CD14-positive monocyte (primary cell): ENCODE measurements around the gene FAF1. TPM values are rescaled to one million over a fixed set of nuclear protein-coding genes. Genes with fewer than 3 reads are reported as not detected.

ENCODE experiments used
- DNase-seq, 3 donors: peaks; one replicate each; pipeline ENCODE4 v3.0.0-alpha.2; 2011 to 2022
- H2AFZ ChIP-seq: 2 replicates; pipeline ENCODE4 v1.6.0; 2012; ENCODE audit warnings: mild to moderate bottlenecking, low read depth, low read length, inconsistent platforms; ENCODE audit not compliant: insufficient read depth, poor library complexity, severe bottlenecking
- H3K27ac ChIP-seq, 2 donors: 1 replicate in 1 of 2; 2 replicates in 1 of 2; pipeline ENCODE4 v1.5.1; 2012 to 2013; ENCODE audit warnings: low read length in 2 of 2, control low read depth in 1 of 2, inconsistent platforms in 1 of 2, low read depth in 1 of 2, mild to moderate bottlenecking in 1 of 2
- H3K27me3 ChIP-seq, 2 donors: one replicate each; pipeline versions ENCODE4 v1.6.0 to v1.6.1; 2011 to 2013; ENCODE audit warnings: low read length in 2 of 2; ENCODE audit not compliant: control insufficient read depth in 2 of 2, insufficient read depth in 2 of 2
- H3K36me3 ChIP-seq, 2 donors: replicated peaks in 1 of 2; 1 replicate in 1 of 2; 2 replicates in 1 of 2; pipeline versions ENCODE4 v1.5.1 to v1.6.1; 2012 to 2013; ENCODE audit warnings: low read length in 2 of 2, control low read depth in 1 of 2, inconsistent platforms in 1 of 2, mild to moderate bottlenecking in 1 of 2; ENCODE audit not compliant: insufficient read depth in 2 of 2, control insufficient read depth in 1 of 2
- H3K4me1 ChIP-seq, 2 donors: 1 replicate in 1 of 2; 2 replicates in 1 of 2; pipeline versions ENCODE4 v1.5.1 to v1.6.1; 2012 to 2013; ENCODE audit warnings: low read length in 2 of 2, control low read depth in 1 of 2, inconsistent platforms in 1 of 2, mild to moderate bottlenecking in 1 of 2, moderate library complexity in 1 of 2; ENCODE audit not compliant: insufficient read depth in 2 of 2, control insufficient read depth in 1 of 2
- H3K4me2 ChIP-seq: replicated peaks from 2 replicates; pipeline ENCODE3; 2012; ENCODE audit warnings: low read length, moderate library complexity, mild to moderate bottlenecking; ENCODE audit not compliant: poor library complexity, severe bottlenecking; ENCODE audit errors: extremely low read depth
- H3K4me3 ChIP-seq, 3 experiments: fragments of 200-600 bp in 1 of 3; sonication (generic) in 1 of 3; replicated peaks in 1 of 3; 1 replicate in 2 of 3; 2 replicates in 1 of 3; pipeline ENCODE4 v1.5.1; 2011 to 2013; ENCODE audit warnings: low read length in 3 of 3, mild to moderate bottlenecking in 3 of 3, control low read depth in 2 of 3, low read depth in 2 of 3, inconsistent platforms in 1 of 3, moderate library complexity in 1 of 3
- H3K79me2 ChIP-seq: 2 replicates; pipeline ENCODE4 v1.6.0; 2012; ENCODE audit warnings: mild to moderate bottlenecking, control low read depth, inconsistent platforms, low read length, moderate library complexity; ENCODE audit not compliant: insufficient read depth
- H3K9ac ChIP-seq: 2 replicates; pipeline ENCODE4 v1.6.0; 2017; ENCODE audit warnings: low read length, mild to moderate bottlenecking; ENCODE audit not compliant: insufficient read depth, poor library complexity, severe bottlenecking
- H3K9me3 ChIP-seq, 2 donors: replicated peaks in 1 of 2; 1 replicate in 1 of 2; 2 replicates in 1 of 2; pipeline versions ENCODE4 v1.5.1 to v1.6.1; 2012 to 2013; ENCODE audit warnings: low read length in 2 of 2, control low read depth in 1 of 2; ENCODE audit not compliant: control insufficient read depth in 1 of 2, insufficient read depth in 1 of 2
- H4K20me1 ChIP-seq: 2 replicates; pipeline ENCODE4 v1.6.0; 2012; ENCODE audit warnings: mild to moderate bottlenecking, low read length, control low read depth, moderate library complexity; ENCODE audit not compliant: insufficient read depth
- H3K27ac Mint-ChIP-seq, 7 donors: one replicate each; pipeline ENCODE4 v1.8.0; 2020; ENCODE audit warnings: mild to moderate bottlenecking in 7 of 7, mixed read lengths in 7 of 7, moderate library complexity in 6 of 7, inconsistent platforms in 2 of 7
- H3K27me3 Mint-ChIP-seq, 3 donors: one replicate each; pipeline ENCODE4 v1.8.0; 2021 to 2022; ENCODE audit warnings: low read depth in 3 of 3, mild to moderate bottlenecking in 3 of 3, mixed read lengths in 3 of 3, moderate library complexity in 3 of 3, inconsistent platforms in 1 of 3
- H3K36me3 Mint-ChIP-seq, 2 donors: one replicate each; pipeline ENCODE4 v1.8.0; 2020; ENCODE audit warnings: mixed read lengths in 2 of 2, inconsistent platforms in 1 of 2, mild to moderate bottlenecking in 1 of 2
- H3K4me1 Mint-ChIP-seq: one replicate; pipeline ENCODE4 v1.8.0; 2020; ENCODE audit warnings: mild to moderate bottlenecking, mixed read lengths
- H3K4me3 Mint-ChIP-seq, 2 donors: one replicate each; pipeline ENCODE4 v1.8.0; 2020; ENCODE audit warnings: mild to moderate bottlenecking in 2 of 2, mixed read lengths in 2 of 2, moderate library complexity in 1 of 2
- H3K9me3 Mint-ChIP-seq, 7 donors: one replicate each; pipeline ENCODE4 v1.8.0; 2020 to 2022; ENCODE audit warnings: mixed read lengths in 7 of 7, mild to moderate bottlenecking in 6 of 7, moderate library complexity in 6 of 7, inconsistent platforms in 2 of 7
- WGBS: methylation state at CpG from one replicate; pipeline ENCODE4 v1.1.5; 2013; ENCODE audit warnings: missing lambda C conversion rate; ENCODE audit not compliant: insufficient coverage; 5-methylcytosine and 5-hydroxymethylcytosine counted together
- intact Hi-C, 2 donors: fragments of 100-400 bp; cut with micrococcal nuclease; formaldehyde crosslinking; loops; one replicate each; pipeline versions ENCODE4 v1.15.0 to v1.15.1; 2023
- polyA plus RNA-seq, 3 donors: library from polyadenylated mRNA; depleted of rRNA in 1 of 3; unstranded in 2 of 3; stranded (reverse) in 1 of 3; fragments of 300-500 nt in 2 of 3; fragments of >200 nt in 1 of 3; fragmentation: Illumina TruSeq in 2 of 3; gene quantifications; 1 replicate in 2 of 3; 2 replicates in 1 of 3; pipeline ENCODE4 v1.2.3, GENCODE V29; 2012 to 2021
- TF ChIP-seq, protein P1 (sequence below): fragments of 200-600 bp; IDR thresholded peaks from one replicate; pipeline ENCODE4 v1.8.0; 2022; ENCODE audit warnings: antibody characterized with exemption, mild to moderate bottlenecking

FAF1 gene
- polyA plus RNA-seq, 3 donors, result 11.4 to 29.6 (median 16.9) TPM

DNA sequence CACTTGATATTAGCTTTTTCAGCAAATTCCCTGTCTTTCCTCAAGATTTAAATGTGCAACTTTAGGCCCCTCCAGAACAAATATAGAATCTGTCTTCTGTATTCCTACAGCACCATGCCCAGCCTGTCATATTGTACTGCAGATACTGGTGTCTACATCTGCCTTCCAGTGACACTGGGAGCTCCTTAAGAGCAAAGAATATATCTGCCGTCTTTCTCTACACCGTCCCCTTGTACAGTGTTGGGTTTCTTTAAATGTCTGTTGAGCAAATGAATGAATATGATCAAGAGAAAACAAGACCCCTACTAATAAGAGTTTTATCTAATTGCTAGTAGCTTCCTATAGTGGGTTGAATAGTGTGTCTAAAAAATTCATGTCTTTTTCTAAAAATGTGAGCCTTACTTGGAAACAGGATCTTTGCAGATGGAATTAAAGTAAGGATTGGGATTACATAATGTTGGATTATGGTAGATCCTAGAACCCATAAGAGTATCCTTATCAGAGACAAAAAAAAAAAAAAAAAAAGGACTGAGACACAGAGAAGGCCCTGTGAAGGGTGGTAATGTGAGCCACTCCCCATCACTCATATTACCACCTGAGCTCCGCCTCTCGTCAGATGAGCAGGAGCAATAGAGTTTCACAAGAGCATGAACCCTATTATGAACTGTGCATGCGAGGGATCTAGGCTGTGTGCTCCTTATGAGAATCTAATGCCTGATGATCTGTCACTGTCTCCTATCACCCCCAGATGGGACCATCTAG lies 128.6 kb downstream of the FAF1 start:
- no peak overlapping the region for H3K27ac ChIP-seq
- Mint-ChIP-seq H3K27me3 (no peaks in the 10 kb centered on the region), H3K9me3 (peaks cover 11 to 25% (median 16%) of the 10 kb centered on the region in 7 donors), H3K4me1 (peaks cover 3% of the 10 kb centered on the region), H3K27ac (no peak overlapping the region), H3K4me3 (no peak overlapping the region), H3K36me3 (peaks cover 14 to 28% of the 10 kb centered on the region in 2 donors)
- no peak overlapping the region for H3K9ac ChIP-seq
- DNase-seq, result no peak
- TF ChIP-seq, protein P1, sequence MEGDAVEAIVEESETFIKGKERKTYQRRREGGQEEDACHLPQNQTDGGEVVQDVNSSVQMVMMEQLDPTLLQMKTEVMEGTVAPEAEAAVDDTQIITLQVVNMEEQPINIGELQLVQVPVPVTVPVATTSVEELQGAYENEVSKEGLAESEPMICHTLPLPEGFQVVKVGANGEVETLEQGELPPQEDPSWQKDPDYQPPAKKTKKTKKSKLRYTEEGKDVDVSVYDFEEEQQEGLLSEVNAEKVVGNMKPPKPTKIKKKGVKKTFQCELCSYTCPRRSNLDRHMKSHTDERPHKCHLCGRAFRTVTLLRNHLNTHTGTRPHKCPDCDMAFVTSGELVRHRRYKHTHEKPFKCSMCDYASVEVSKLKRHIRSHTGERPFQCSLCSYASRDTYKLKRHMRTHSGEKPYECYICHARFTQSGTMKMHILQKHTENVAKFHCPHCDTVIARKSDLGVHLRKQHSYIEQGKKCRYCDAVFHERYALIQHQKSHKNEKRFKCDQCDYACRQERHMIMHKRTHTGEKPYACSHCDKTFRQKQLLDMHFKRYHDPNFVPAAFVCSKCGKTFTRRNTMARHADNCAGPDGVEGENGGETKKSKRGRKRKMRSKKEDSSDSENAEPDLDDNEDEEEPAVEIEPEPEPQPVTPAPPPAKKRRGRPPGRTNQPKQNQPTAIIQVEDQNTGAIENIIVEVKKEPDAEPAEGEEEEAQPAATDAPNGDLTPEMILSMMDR, result no peak
- intact Hi-C loops, result no loop called here
- no peaks in the 10 kb centered on the region for H3K4me1 ChIP-seq
- H3K36me3 ChIP-seq, result peaks cover 0 to 4% of the 10 kb centered on the region in 2 donors
- peaks cover 16% of the 10 kb centered on the region for H3K79me2 ChIP-seq
- WGBS, result no CpG with 5 or more reads among the region's 5 CpGs
- H2AFZ ChIP-seq, result no peak overlapping the region
- no peaks in the 10 kb centered on the region for H3K27me3 ChIP-seq
- no peak overlapping the region for H3K4me3 ChIP-seq
- no peaks in the 10 kb centered on the region for H4K20me1 ChIP-seq
- peaks cover 0 to 12% of the 10 kb centered on the region in 2 donors for H3K9me3 ChIP-seq
- H3K4me2 ChIP-seq, result no peak overlapping the region

DNA sequence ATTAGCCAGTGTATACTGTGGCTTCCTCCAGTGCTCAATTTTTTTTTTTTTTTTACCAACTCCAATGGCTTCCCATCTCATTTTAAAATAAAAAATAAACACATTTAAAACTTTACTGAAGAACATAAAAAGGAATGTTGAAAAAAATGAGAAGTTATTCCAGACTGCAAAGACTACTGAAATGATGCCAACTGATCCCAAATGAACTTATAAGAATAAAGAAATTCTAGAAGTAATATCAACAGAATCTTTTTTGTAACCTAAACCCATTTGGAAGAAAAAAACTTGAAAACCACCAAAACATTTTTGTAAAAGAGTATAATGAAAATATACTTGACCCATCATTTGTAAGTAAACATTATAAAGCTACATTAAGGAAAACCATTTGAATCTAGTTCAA lies 129.4 kb downstream of the FAF1 start:
- H2AFZ ChIP-seq, result no peak overlapping the region
- Mint-ChIP-seq H3K9me3 (peaks cover 11 to 22% (median 15%) of the 10 kb centered on the region in 7 donors), H3K36me3 (peaks cover 11 to 23% of the 10 kb centered on the region in 2 donors), H3K4me3 (no peak overlapping the region), H3K4me1 (peaks cover 2% of the 10 kb centered on the region), H3K27me3 (no peaks in the 10 kb centered on the region), H3K27ac (no peak overlapping the region)
- H3K9ac ChIP-seq, result no peak overlapping the region
- no peak overlapping the region for H3K27ac ChIP-seq
- no peaks in the 10 kb centered on the region for H4K20me1 ChIP-seq
- H3K4me2 ChIP-seq, result no peak overlapping the region
- H3K27me3 ChIP-seq, result no peaks in the 10 kb centered on the region
- no peak for DNase-seq
- H3K9me3 ChIP-seq, result peaks cover 0 to 12% of the 10 kb centered on the region in 2 donors
- TF ChIP-seq, protein P1, result no peak
- peaks cover 0 to 4% of the 10 kb centered on the region in 2 donors for H3K36me3 ChIP-seq
- intact Hi-C loops, result no loop called here
- peaks cover 16% of the 10 kb centered on the region for H3K79me2 ChIP-seq
- H3K4me3 ChIP-seq, result no peak overlapping the region
- no peaks in the 10 kb centered on the region for H3K4me1 ChIP-seq
